ENCODE data around the gene CYP2S1. TPM values are rescaled to one million over a fixed set of nuclear protein-coding genes. Genes with fewer than 3 reads are reported as not detected.

CYP2S1 gene
- total and polyA plus RNA-seq, 2 of the 4 experiments (the other 2 are of a cell fraction), result 0.54 to 2.1 TPM

- CTCF ChIA-PET, result no interaction called here
- H3K4me2 ChIP-seq (ENCODE audit: low read depth, low read length), result no peak overlapping the region
- H2BK5ac ChIP-seq (ENCODE audit: low read depth, low read length, poor library complexity, severe bottlenecking), result peak overlapping the region; percentile 61
- H2BK15ac ChIP-seq (ENCODE audit: low read depth, low read length), result no peak overlapping the region
- H3K9ac ChIP-seq (ENCODE audit: low read depth, low read length), result no peak overlapping the region
- peaks cover 17% of the 10 kb centered on the region for H3K9me1 ChIP-seq (ENCODE audit: insufficient read depth, low read length)
- 66% methylated on average over 2 of the region's 2 CpGs; no CpG with 5 or more reads in 1 of the 2 experiments for WGBS, 2 experiments (ENCODE audit: extremely low coverage in 2 of 2, insufficient read length in 1 of 2)
- no peak overlapping the region for H4K5ac ChIP-seq (ENCODE audit: low read depth, low read length)
- ATAC-seq (ENCODE audit: low read depth), result no peak
- H3K9me3 ChIP-seq (ENCODE audit: control insufficient read depth, insufficient read depth, low read length), result no peaks in the 10 kb centered on the region
- peaks cover 82% of the 10 kb centered on the region for H3K36me3 ChIP-seq (ENCODE audit: control insufficient read depth, insufficient read depth, low read length)
- H3K23ac ChIP-seq (ENCODE audit: low read depth, low read length), result no peak overlapping the region
- no TSS peak for BruUV-seq (replicated peaks)
- H3K18ac ChIP-seq (ENCODE audit: low read depth, low read length), result no peak overlapping the region
- H2AFZ ChIP-seq (replicated peaks; ENCODE audit: low read length, poor library complexity), result no peak overlapping the region
- H3K27me3 ChIP-seq (ENCODE audit: control insufficient read depth, insufficient read depth, low read length), result no peaks in the 10 kb centered on the region
- H4K8ac ChIP-seq (ENCODE audit: low read depth in 2 of 2, low read length in 2 of 2), result no peak overlapping the region
- intact Hi-C loops (cut with micrococcal nuclease), result no loop called here
- no peak overlapping the region for H3K4ac ChIP-seq (ENCODE audit: low read depth, low read length)
- TF ChIP-seq MAFK (IDR thresholded peaks at IDR 0.05; ENCODE audit: low read depth, low read length) (no peak), MAZ (IDR thresholded peaks at IDR 0.05; ENCODE audit: borderline replicate concordance, low read depth, low read length) (no peak)
- POLR2A ChIA-PET (ENCODE audit: unreplicated experiment), result no interaction called here
- DNase-seq, result no peak
- no peaks in the 10 kb centered on the region for H3K4me1 ChIP-seq (ENCODE audit: control insufficient read depth, insufficient read depth, low read length)
- H2AK5ac ChIP-seq (ENCODE audit: low read depth, low read length), result no peak overlapping the region
- no peak overlapping the region for H3K4me3 ChIP-seq (ENCODE audit: insufficient read depth, low read depth, low read length)
- no peak overlapping the region for H3K14ac ChIP-seq (replicated peaks; ENCODE audit: low read depth, low read length)
- peaks cover 76 to 77% of the 10 kb centered on the region in 2 experiments for H3K79me1 ChIP-seq (ENCODE audit: low read depth in 1 of 2, low read length in 2 of 2)
- H4K91ac ChIP-seq (ENCODE audit: insufficient read depth, low read depth, low read length), result no peak overlapping the region
- dilution Hi-C loops (cut with HindIII; ENCODE audit: low sequenced_read_pairs, unreplicated experiment), result no loop called here
- H2BK120ac ChIP-seq (ENCODE audit: low read depth, low read length), result no peak overlapping the region
- H2AK9ac ChIP-seq (replicated peaks; ENCODE audit: low read depth, low read length, poor library complexity), result no peak overlapping the region
- in situ Hi-C loops (cut with MboI; ENCODE audit: low sequenced_read_pairs), result no loop called here
- H3K27ac ChIP-seq (ENCODE audit: insufficient read depth, low read length), result no peak overlapping the region
- H2BK20ac ChIP-seq (ENCODE audit: low read depth, low read length), result no peak overlapping the region
- H3K56ac ChIP-seq (ENCODE audit: extremely low read depth, insufficient read depth, low read length), result no peak overlapping the region
- peaks cover 46% of the 10 kb centered on the region for H4K20me1 ChIP-seq (ENCODE audit: insufficient read depth, low read length)
These were observed 47.0 kb downstream of the CYP2S1 start for GRCh38 chr19:41239961-41240574.
